H9 (cell line): ENCODE measurements around the gene SYTL5. TPM values are rescaled to one million over a fixed set of nuclear protein-coding genes. Genes with fewer than 3 reads are reported as not detected.

Experiments used
- DNase-seq: peaks from one replicate; pipeline ENCODE4 v3.0.0-alpha.2; 2017
- H2AFZ ChIP-seq: one replicate; pipeline ENCODE4 v1.6.1; 2013; ENCODE audit warnings: mild to moderate bottlenecking, low read length, control low read depth, moderate library complexity
- H2AK5ac ChIP-seq: 2 replicates; pipeline ENCODE4 v1.6.1; 2013; ENCODE audit warnings: low read length, control low read depth, mixed read lengths; ENCODE audit not compliant: insufficient read length
- H2BK120ac ChIP-seq: one replicate; pipeline ENCODE4 v1.6.1; 2013; ENCODE audit warnings: low read depth, mild to moderate bottlenecking, low read length, control low read depth, inconsistent platforms; ENCODE audit not compliant: poor library complexity, severe bottlenecking
- H2BK12ac ChIP-seq: 2 replicates; pipeline ENCODE4 v1.6.1; 2013; ENCODE audit warnings: low read length, control low read depth, mixed read lengths, low read depth; ENCODE audit not compliant: insufficient read length
- H2BK15ac ChIP-seq: 2 replicates; pipeline ENCODE4 v1.6.1; 2013; ENCODE audit warnings: low read depth, low read length, control low read depth
- H2BK20ac ChIP-seq: one replicate; pipeline ENCODE4 v1.6.1; 2013; ENCODE audit warnings: low read depth, mild to moderate bottlenecking, low read length, control low read depth, inconsistent platforms; ENCODE audit not compliant: poor library complexity, severe bottlenecking
- H2BK5ac ChIP-seq: 2 replicates; pipeline ENCODE4 v1.6.1; 2013; ENCODE audit warnings: low read length, control low read depth, mixed read lengths; ENCODE audit not compliant: insufficient read length
- H3K14ac ChIP-seq: 2 replicates; pipeline ENCODE4 v1.6.1; 2013; ENCODE audit warnings: low read length, control low read depth; ENCODE audit not compliant: insufficient read depth
- H3K18ac ChIP-seq: 2 replicates; pipeline ENCODE4 v1.6.1; 2013; ENCODE audit warnings: low read depth, mild to moderate bottlenecking, mixed read lengths, low read length, control low read depth; ENCODE audit not compliant: insufficient read length
- H3K23ac ChIP-seq: 2 replicates; pipeline ENCODE4 v1.6.1; 2013; ENCODE audit warnings: low read length, control low read depth, mixed read lengths, low read depth; ENCODE audit not compliant: insufficient read length
- H3K23me2 ChIP-seq: 2 replicates; pipeline ENCODE4 v1.6.1; 2013; ENCODE audit warnings: low read depth, mild to moderate bottlenecking, mixed read lengths, low read length, control low read depth; ENCODE audit not compliant: insufficient read length, poor library complexity, severe bottlenecking
- H3K27ac ChIP-seq: 2 replicates; pipeline ENCODE4 v1.5.1; 2013; ENCODE audit warnings: low read length, control low read depth, mixed read lengths, low read depth; ENCODE audit not compliant: insufficient read length
- H3K27me3 ChIP-seq: 2 replicates; pipeline ENCODE4 v1.6.1; 2013; ENCODE audit warnings: low read length, control low read depth, inconsistent platforms; ENCODE audit not compliant: insufficient read depth
- H3K4ac ChIP-seq: 2 replicates; pipeline ENCODE4 v1.6.1; 2013; ENCODE audit warnings: low read depth, mild to moderate bottlenecking, control low read depth, inconsistent platforms, low read length, moderate library complexity
- H3K4me1 ChIP-seq: 2 replicates; pipeline ENCODE4 v1.6.1; 2013; ENCODE audit warnings: low read length, control low read depth, inconsistent platforms; ENCODE audit not compliant: insufficient read depth
- H3K4me2 ChIP-seq: 2 replicates; pipeline ENCODE4 v1.6.1; 2013; ENCODE audit warnings: low read length, control low read depth, mixed read lengths; ENCODE audit not compliant: insufficient read length, insufficient read depth
- H3K56ac ChIP-seq: 2 replicates; pipeline ENCODE4 v1.6.1; 2013; ENCODE audit warnings: low read depth, mild to moderate bottlenecking, mixed read lengths, low read length, control low read depth; ENCODE audit not compliant: insufficient read length
- H3K79me1 ChIP-seq: 2 replicates; pipeline ENCODE4 v1.6.1; 2013; ENCODE audit warnings: low read depth, mild to moderate bottlenecking, moderate library complexity, low read length, control low read depth, inconsistent platforms; ENCODE audit not compliant: insufficient read depth, poor library complexity, severe bottlenecking
- H3K79me2 ChIP-seq: 2 replicates; pipeline ENCODE4 v1.6.1; 2013; ENCODE audit warnings: low read length, control low read depth, inconsistent platforms; ENCODE audit not compliant: insufficient read depth
- H3K9ac ChIP-seq: 2 replicates; pipeline ENCODE4 v1.6.1; 2013; ENCODE audit warnings: low read length, control low read depth, mixed read lengths; ENCODE audit not compliant: insufficient read length; ENCODE audit errors: extremely low read depth
- H3K9me3 ChIP-seq: one replicate; pipeline ENCODE4 v1.6.1; 2013; ENCODE audit warnings: low read depth, low read length, inconsistent platforms; ENCODE audit not compliant: control insufficient read depth
- H3T11ph ChIP-seq: one replicate; pipeline ENCODE4 v1.6.1; 2013; ENCODE audit warnings: mild to moderate bottlenecking, low read length, control low read depth, inconsistent platforms
- H4K20me1 ChIP-seq: one replicate; pipeline ENCODE4 v1.6.1; 2013; ENCODE audit not compliant: control insufficient read depth, insufficient read length, insufficient read depth
- H4K5ac ChIP-seq: 2 replicates; pipeline ENCODE4 v1.6.1; 2013; ENCODE audit warnings: low read depth, mild to moderate bottlenecking, mixed read lengths, low read length, control low read depth; ENCODE audit not compliant: insufficient read length
- H4K8ac ChIP-seq: replicated peaks from 2 replicates; pipeline ENCODE4 v1.6.1; 2013; ENCODE audit warnings: low read length, control low read depth, mixed read lengths, low read depth; ENCODE audit not compliant: insufficient read length
- H4K91ac ChIP-seq: 2 replicates; pipeline ENCODE4 v1.6.1; 2013; ENCODE audit warnings: low read depth, mild to moderate bottlenecking, moderate library complexity, mixed read lengths, low read length, control low read depth; ENCODE audit not compliant: insufficient read length
- H3K27ac Mint-ChIP-seq, 3 experiments: 2 replicates in 2 of 3; 3 replicates in 1 of 3; pipeline ENCODE4 v1.8.0; 2020 to 2021; ENCODE audit warnings: mixed read lengths in 3 of 3, mild to moderate bottlenecking in 1 of 3, moderate library complexity in 1 of 3
- H3K27me3 Mint-ChIP-seq: 2 replicates; pipeline ENCODE4 v1.8.0; 2021; ENCODE audit warnings: low read depth, mild to moderate bottlenecking, moderate library complexity, mixed read lengths
- H3K36me3 Mint-ChIP-seq, 3 experiments: 2 replicates in 2 of 3; 3 replicates in 1 of 3; pipeline ENCODE4 v1.8.0; 2020 to 2021; ENCODE audit warnings: low read depth in 3 of 3, mixed read lengths in 3 of 3; ENCODE audit not compliant: insufficient read depth in 1 of 3
- H3K4me1 Mint-ChIP-seq, 2 experiments: 2 replicates each; pipeline ENCODE4 v1.8.0; 2020; ENCODE audit warnings: mixed read lengths in 2 of 2
- H3K4me3 Mint-ChIP-seq, 2 experiments: 2 replicates in 1 of 2; 3 replicates in 1 of 2; pipeline ENCODE4 v1.8.0; 2020 to 2021; ENCODE audit warnings: mild to moderate bottlenecking in 2 of 2, mixed read lengths in 2 of 2, moderate library complexity in 1 of 2
- H3K9me3 Mint-ChIP-seq, 2 experiments: 2 replicates in 1 of 2; 3 replicates in 1 of 2; pipeline ENCODE4 v1.8.0; 2020; ENCODE audit warnings: mild to moderate bottlenecking in 2 of 2, mixed read lengths in 2 of 2, moderate library complexity in 1 of 2
- CTCF ChIP-seq: fragments of 200-600 bp; sonication (generic); conservative IDR thresholded peaks from 3 replicates; pipeline ENCODE4 v1.8.0; 2021; ENCODE audit warnings: antibody characterized with exemption, mild to moderate bottlenecking
- WGBS: extraction: QIAGEN DNeasy Blood & Tissue Kit; methylation state at CpG from one replicate; pipeline ENCODE4 v1.1.7; 2013; ENCODE audit warnings: missing lambda C conversion rate, low lambda C conversion rate, mixed read lengths; ENCODE audit not compliant: insufficient read length; ENCODE audit errors: extremely low coverage; 5-methylcytosine and 5-hydroxymethylcytosine counted together
- total RNA-seq: library from RNA; stranded (reverse); gene quantifications from 2 replicates; pipeline ENCODE4 v1.2.1, GENCODE V29; 2021

SYTL5 gene
- total RNA-seq, 1 experiment from 2014 or later, result 0.15 TPM

- no peak overlapping the region for H2BK5ac ChIP-seq
- H3K56ac ChIP-seq, result no peak overlapping the region
- H4K5ac ChIP-seq, result no peak overlapping the region
- no peak overlapping the region for H3K27ac ChIP-seq
- TF ChIP-seq CTCF, result no peak
- no peak overlapping the region for H3K4me2 ChIP-seq
- WGBS, result no CpG with 5 or more reads among the region's 1 CpG
- Mint-ChIP-seq H3K27ac (no peak overlapping the region), H3K4me1 (no peaks in the 10 kb centered on the region), H3K9me3 (peaks cover 58 to 67% of the 10 kb centered on the region in 2 experiments), H3K36me3 (peaks cover 0 to 4% (median 3%) of the 10 kb centered on the region in 3 experiments; a peak in 4 of 7 replicates), H3K4me3 (no peak overlapping the region), H3K27me3 (no peaks in the 10 kb centered on the region)
- no peaks in the 10 kb centered on the region for H3K23me2 ChIP-seq
- no peak for DNase-seq
- H3K79me2 ChIP-seq, result no peaks in the 10 kb centered on the region
- no peak overlapping the region for H2AK5ac ChIP-seq
- no peak overlapping the region for H4K91ac ChIP-seq
- no peak overlapping the region for H2BK15ac ChIP-seq
- H2BK12ac ChIP-seq, result no peak overlapping the region
- H2BK20ac ChIP-seq, result no peak overlapping the region
- no peaks in the 10 kb centered on the region for H3K4me1 ChIP-seq
- no peaks in the 10 kb centered on the region for H4K20me1 ChIP-seq
- no peaks in the 10 kb centered on the region for H3K27me3 ChIP-seq
- no peak overlapping the region for H2AFZ ChIP-seq
- no peak overlapping the region for H3K4ac ChIP-seq
- no peak overlapping the region for H3K9ac ChIP-seq
- H2BK120ac ChIP-seq, result no peak overlapping the region
- H3K14ac ChIP-seq, result no peak overlapping the region
- no peak overlapping the region for H3K23ac ChIP-seq
- no peaks in the 10 kb centered on the region for H3K9me3 ChIP-seq
- H3T11ph ChIP-seq, result no peak overlapping the region
- no peak overlapping the region for H4K8ac ChIP-seq
- H3K79me1 ChIP-seq, result no peaks in the 10 kb centered on the region
- no peak overlapping the region for H3K18ac ChIP-seq
Measured at GRCh38 chrX:38048886-38049285, 42.5 kb downstream of the SYTL5 start.
